Kidney capillary endothelial cell (primary cell): ENCODE data around the gene ATRNL1.
"Not testable (repeated sequence)": the region's sequence is repeated elsewhere in the genome, so short reads cannot be mapped to it uniquely, and the experiment has no call there.

Experiments used
- DNase-seq: peaks from one replicate; pipeline ENCODE4 v3.0.0-alpha.2; 2018; ENCODE audit warnings: low spot score

ATRNL1 gene

GRCh38 chr10:115761166-115761565 lies 668.0 kb downstream of the ATRNL1 start:
- no peak for DNase-seq

- no peak for DNase-seq
Measured at GRCh38 chr10:115762029-115762428, 668.9 kb downstream of the ATRNL1 start.

GRCh38 chr10:115771755-115772154 lies 678.6 kb downstream of the ATRNL1 start:
- DNase-seq, result no peak

DNA sequence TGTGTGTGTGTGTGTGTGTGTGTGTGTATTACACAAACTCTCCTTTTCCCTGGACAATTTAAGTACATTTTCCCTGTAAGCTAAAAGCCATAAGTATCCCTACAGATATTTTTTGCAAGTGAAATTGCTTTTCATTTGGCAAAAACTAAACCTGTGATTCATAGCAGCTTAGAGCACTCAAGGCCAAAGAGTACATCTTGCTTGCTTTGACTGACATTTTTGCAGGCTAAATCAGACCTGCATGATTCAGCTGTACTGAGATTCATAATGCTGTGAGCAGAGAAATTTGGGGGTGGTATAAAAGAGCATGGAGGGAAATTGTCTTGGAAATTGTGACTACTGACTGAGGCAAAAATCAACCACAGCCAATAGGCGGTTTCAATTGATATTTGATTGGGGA lies 679.4 kb downstream of the ATRNL1 start:
- DNase-seq, result no peak

GRCh38 chr10:115773832-115774231 lies 680.7 kb downstream of the ATRNL1 start:
- no peak for DNase-seq

GRCh38 chr10:115774721-115775120 lies 681.6 kb downstream of the ATRNL1 start:
- no peak for DNase-seq

GRCh38 chr10:115777646-115778045 lies 684.5 kb downstream of the ATRNL1 start:
- no peak for DNase-seq

- DNase-seq, result no peak
Measured at GRCh38 chr10:115790220-115790619, 697.1 kb downstream of the ATRNL1 start.

- DNase-seq, result no peak
Measured at GRCh38 chr10:115795964-115796363, 702.8 kb downstream of the ATRNL1 start.

DNA sequence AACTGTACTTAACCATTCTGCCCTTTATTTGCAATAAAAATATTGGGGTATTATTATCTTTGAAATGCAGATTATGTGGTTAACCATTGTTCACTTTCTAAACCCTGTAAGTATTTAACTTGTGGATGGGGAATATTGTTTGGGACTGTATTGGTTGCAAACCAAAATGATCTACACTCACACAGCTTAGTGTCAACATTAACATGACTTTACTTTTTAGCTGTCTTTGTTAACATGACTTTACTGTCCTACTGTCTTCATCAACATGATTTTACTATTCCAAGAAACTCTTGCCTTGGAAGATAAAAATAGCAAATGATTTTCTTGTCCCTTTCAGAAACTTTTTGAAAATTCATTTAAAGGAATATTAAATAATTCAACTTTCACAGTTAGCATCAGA lies 708.3 kb downstream of the ATRNL1 start:
- no peak for DNase-seq

DNA sequence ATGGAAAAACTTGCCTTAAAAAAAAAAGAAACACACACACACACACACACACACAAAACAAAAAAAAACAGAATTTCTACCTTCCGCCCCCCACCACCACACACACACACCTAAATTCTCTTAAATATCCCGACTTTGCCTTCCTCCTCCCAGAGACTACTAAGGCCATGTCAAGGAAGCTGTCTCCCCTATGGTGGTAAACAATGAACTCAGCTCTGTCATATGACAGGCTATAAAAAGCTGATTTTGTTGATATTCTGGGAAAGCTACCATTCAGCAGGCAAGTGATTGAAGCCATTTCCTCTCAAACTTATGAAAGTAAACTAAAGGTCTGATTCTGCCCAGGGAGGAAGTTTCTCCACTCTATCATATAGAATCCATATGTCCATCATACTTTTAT lies 708.8 kb downstream of the ATRNL1 start:
- DNase-seq, result peak; percentile 20

GRCh38 chr10:115802911-115803310 lies 709.7 kb downstream of the ATRNL1 start:
- no peak for DNase-seq

DNA sequence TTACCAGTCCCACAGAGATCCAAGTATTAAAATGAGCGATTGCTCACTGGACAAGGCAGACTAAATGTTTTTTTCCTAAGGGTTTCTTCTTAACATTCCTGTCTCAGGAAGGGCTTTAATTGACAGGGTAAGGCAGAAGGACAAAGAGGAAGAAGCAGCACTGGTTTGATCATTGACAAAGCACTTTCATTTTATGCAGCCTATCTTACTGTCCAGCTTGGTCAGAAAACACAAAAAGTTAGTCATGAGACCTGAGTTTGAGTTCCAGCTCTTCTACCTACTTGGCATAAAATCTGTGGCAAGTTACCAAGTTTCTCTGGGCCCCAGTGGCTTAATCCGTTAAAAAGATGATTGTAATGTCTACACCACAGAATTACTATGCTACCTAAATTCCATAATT lies 721.4 kb downstream of the ATRNL1 start:
- DNase-seq, result no peak

GRCh38 chr10:115818012-115818411 lies 724.8 kb downstream of the ATRNL1 start:
- DNase-seq, result no peak

GRCh38 chr10:115826396-115826795 lies 733.2 kb downstream of the ATRNL1 start:
- no peak for DNase-seq

GRCh38 chr10:115827231-115828009 lies 734.3 kb downstream of the ATRNL1 start:
- DNase-seq, result no peak

- not testable (repeated sequence) for DNase-seq
Measured at GRCh38 chr10:115828182-115828581, 735.0 kb downstream of the ATRNL1 start.

DNA sequence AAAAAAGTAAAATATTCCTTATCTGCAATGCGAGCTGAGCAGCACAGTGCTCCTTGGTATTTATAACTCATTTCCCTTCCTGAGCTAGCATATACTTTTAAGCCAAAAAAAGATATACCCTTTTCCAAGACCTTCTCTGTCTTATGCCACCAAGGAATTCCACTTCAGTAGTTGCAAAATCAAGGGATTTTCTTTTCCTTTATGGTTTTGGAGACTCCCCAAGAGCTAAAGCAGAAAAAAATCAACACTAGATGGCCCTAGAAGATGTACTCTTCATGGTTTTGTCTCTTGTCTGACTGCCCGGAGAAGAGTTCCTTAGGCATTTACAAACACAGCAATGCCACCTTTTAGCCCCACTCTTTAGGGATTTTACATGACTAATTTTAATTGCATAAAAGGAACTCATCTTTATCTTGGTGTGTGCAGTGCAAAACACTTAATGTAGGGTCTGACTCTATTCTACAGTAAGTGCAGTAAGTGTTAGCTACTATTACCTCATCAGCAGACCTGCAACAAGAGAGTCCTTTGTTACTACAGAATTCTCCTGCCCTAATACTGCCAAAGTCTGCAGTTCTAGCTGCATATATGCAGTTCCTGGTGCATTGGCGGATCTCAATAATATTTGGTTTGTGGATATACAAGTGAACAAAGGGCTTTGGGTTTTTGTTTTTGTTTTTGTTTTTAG lies 736.5 kb downstream of the ATRNL1 start:
- no peak for DNase-seq

DNA sequence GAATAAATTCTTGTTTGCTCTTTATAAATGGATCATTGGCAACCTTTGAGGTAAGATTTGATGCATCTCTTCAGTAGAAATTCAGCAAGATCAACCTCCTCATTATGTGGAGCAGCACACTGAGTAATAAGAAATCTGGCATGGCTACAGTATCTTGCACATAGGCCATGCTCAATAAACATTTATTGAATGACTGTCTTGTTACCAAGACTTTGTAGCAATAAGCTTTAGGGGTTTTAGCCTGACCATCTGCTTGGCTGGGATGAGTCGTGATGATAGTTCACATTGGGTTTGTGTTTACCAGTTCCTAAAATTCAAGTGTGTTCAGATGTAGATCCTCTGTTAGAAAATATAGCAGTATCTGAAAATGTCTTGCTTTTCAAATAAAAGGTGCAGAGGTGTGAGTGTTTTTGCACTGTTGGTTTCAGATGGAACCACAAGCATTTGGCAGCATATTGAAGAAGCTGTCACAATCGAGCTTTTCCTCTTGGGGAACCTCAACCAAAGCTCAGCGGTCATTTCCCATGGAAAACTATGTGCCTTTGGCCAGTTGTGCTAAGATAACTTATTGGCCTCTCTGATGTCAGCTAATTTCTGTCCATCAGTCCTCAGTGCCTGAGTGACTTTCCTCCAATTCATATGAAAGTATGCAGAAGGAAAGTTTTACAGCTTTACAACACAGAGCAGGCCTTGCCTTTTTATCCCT lies 737.3 kb downstream of the ATRNL1 start:
- no peak for DNase-seq

DNA sequence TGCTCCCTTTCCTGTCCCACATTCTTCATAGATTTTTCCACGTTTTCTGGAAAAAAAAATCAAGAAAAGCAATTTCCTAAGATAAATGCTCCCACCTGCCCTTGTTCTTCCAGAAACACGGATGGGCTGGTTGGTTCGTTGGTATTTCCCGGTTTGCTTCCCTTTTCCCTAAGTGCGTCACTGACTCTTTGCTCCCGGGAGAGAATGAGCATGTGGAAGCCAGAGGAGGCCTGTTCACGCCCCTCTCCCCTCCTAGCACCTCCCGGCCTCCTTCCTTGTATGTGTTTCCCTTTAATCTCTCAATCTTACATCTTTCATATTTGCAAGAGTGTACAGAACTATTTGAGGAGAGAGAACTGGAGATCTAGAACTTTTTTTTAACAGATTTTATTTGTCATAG lies 737.9 kb downstream of the ATRNL1 start:
- no peak for DNase-seq

GRCh38 chr10:115833119-115833518 lies 740.0 kb downstream of the ATRNL1 start:
- no peak for DNase-seq

DNA sequence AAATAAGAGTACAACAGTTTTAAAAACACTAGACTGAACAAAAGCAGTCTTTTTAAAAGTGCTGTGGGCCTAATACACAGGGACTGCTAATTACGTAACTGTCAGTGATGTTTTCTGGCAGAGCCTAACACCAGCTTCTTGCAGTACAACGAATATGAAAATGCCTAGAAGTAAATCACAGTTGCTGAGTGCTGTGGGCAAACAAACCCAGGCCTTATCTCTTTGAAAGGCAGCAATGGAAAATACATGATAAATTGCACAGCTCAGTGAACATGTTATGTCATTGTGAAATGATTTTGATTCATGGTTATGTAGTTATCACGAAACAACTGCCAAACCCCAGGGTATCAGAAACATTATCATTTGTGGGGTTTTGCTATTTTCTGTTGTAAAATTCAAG lies 751.4 kb downstream of the ATRNL1 start:
- DNase-seq, result no peak

DNA sequence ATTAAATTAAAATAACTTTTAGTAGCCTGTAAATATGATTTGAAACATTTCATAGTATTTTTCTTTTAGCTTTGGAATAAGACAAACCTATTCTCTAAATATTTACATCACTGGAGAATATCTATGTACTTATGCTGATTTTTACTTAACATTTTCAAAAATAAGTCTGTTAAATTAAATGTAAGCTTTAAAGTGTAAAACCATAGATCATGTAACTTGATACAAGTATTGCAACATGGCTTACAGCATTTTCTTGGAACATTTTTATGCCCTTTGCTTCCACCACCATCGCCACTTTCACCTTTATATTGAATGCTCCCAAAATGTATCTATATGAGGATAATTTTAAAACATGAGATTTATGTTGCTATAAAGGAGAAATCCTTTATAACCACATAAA lies 752.8 kb downstream of the ATRNL1 start:
- DNase-seq, result no peak
